Hepatocyte (in vitro differentiated cells): ENCODE measurements around the gene CLSTN1.

ENCODE experiments used
- EZH2 ChIP-seq: fragments of 200-600 bp; sonication (generic); IDR thresholded peaks from 2 replicates; pipeline ENCODE4 v1.6.1; 2016; ENCODE audit warnings: antibody characterized with exemption, mild to moderate bottlenecking, borderline replicate concordance
- EZH2phosphoT487 ChIP-seq: fragments of 200-600 bp; sonication (generic); IDR thresholded peaks from one replicate; pipeline ENCODE4 v1.6.1; 2018; ENCODE audit warnings: antibody characterized with exemption, mild to moderate bottlenecking, low read depth, moderate library complexity; ENCODE audit not compliant: unreplicated experiment, severe bottlenecking
- TF ChIP-seq, protein P1 (sequence below): fragments of 200-600 bp; sonication (generic); IDR thresholded peaks from 2 replicates; pipeline ENCODE4 v1.5.1; 2016; ENCODE audit warnings: antibody characterized with exemption, mild to moderate bottlenecking; ENCODE audit not compliant: poor library complexity

DNA sequence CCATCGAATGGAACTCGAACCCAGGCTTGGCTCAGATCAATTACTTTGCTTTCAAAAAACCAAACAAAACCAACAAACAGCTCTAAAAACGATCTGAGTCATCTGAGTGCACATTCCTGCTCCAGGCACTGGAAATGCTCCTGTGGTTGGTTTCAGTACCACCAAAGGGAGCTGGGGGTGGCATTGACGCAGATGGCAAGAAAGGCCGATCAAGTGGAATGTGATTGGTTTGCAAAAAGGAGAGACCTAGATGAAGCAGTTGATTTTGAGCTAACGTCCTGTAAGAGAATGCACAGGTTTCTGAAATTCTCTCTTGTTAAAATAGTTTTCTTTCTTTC is 132.7 kb downstream of the CLSTN1 start:
- TF ChIP-seq, protein P1, sequence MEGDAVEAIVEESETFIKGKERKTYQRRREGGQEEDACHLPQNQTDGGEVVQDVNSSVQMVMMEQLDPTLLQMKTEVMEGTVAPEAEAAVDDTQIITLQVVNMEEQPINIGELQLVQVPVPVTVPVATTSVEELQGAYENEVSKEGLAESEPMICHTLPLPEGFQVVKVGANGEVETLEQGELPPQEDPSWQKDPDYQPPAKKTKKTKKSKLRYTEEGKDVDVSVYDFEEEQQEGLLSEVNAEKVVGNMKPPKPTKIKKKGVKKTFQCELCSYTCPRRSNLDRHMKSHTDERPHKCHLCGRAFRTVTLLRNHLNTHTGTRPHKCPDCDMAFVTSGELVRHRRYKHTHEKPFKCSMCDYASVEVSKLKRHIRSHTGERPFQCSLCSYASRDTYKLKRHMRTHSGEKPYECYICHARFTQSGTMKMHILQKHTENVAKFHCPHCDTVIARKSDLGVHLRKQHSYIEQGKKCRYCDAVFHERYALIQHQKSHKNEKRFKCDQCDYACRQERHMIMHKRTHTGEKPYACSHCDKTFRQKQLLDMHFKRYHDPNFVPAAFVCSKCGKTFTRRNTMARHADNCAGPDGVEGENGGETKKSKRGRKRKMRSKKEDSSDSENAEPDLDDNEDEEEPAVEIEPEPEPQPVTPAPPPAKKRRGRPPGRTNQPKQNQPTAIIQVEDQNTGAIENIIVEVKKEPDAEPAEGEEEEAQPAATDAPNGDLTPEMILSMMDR: no peak
- TF ChIP-seq EZH2: no peak
- no peak for TF ChIP-seq EZH2phosphoT487
